Measurements from ENCODE around the gene RPL6. TPM values are rescaled to one million over a fixed set of nuclear protein-coding genes. Genes with fewer than 3 reads are reported as not detected.

RPL6 gene
- polyA plus RNA-seq, 1 of the 3 experiments (the other 2 are of a cell fraction) = 2,073 TPM

GRCh38 chr12:112380663-112381405 is 28.6 kb downstream of the RPL6 start:
- ChIA-PET CTCF (interaction anchor here (0.8 kb wide), 1 partner anchor 126 kb away, joined by 3 read pairs; no protein-coding TSS in a partner anchor), POLR2A (no interaction called here)
- Histone ChIP-seq H3K4me3 (ENCODE audit: low read depth in 2 of 2, low read length in 1 of 2) (peak overlapping the region; percentile 67 to 96), H3K9me2 (no peaks in the 10 kb centered on the region), H4K20me1 (ENCODE audit: insufficient read depth) (peaks cover 13% of the 10 kb centered on the region; the same call in 1 of the 2 replicates), H3K79me2 (ENCODE audit: insufficient read depth) (peaks cover 62% of the 10 kb centered on the region), H3K4me2 (peak overlapping the region; percentile 93), H3K36me3 (replicated peaks in 1 of 2; ENCODE audit: control insufficient read depth in 1 of 2, insufficient read depth in 2 of 2, low read length in 1 of 2) (no peaks in the 10 kb centered on the region), H3K9ac (peak overlapping the region; percentile 70), H3F3A (replicated peaks; ENCODE audit: insufficient read depth) (no peaks in the 10 kb centered on the region), H2AFZ (ENCODE audit: low read depth) (peak overlapping the region; percentile 85; the same call in 1 of the 2 replicates), H3K27me3 (ENCODE audit: insufficient read depth) (no peaks in the 10 kb centered on the region), H3K9me3 (no peaks in the 10 kb centered on the region), H3K4me1 (ENCODE audit: control insufficient read depth in 1 of 2, insufficient read depth in 2 of 2, low read depth in 1 of 2, low read length in 1 of 2) (peaks cover 0 to 8% of the 10 kb centered on the region in 2 experiments; a peak in 1 of 4 replicates), H3K27ac (ENCODE audit: low read depth in 2 of 2, low read length in 1 of 2) (peak overlapping the region; percentile 58 to 66)
- WGBS (ENCODE audit: low lambda C conversion rate) = 37% methylated on average over 33 of the region's 34 CpGs
- peak; percentile 65 for DNase-seq
- TF ChIP-seq MAX (IDR thresholded peaks at IDR 0.05; ENCODE audit: low read depth) = no peak
- peak; percentile 15 for TF ChIP-seq MXI1 (IDR thresholded peaks at IDR 0.05; ENCODE audit: low read depth, low read length)
- no peak for TF ChIP-seq RAD21 (IDR thresholded peaks at IDR 0.05; ENCODE audit: low read length)
- TF ChIP-seq RXRA (IDR thresholded peaks at IDR 0.05; ENCODE audit: borderline replicate concordance, low read depth) = no peak
- no peak for TF ChIP-seq ZBTB33 (IDR thresholded peaks at IDR 0.05; ENCODE audit: borderline replicate concordance, low read depth)
- no peak for TF ChIP-seq FOSL2 (IDR thresholded peaks at IDR 0.05; ENCODE audit: borderline replicate concordance, low read depth)
- TF ChIP-seq TAF1 (IDR thresholded peaks at IDR 0.05; ENCODE audit: borderline replicate concordance, low read depth, low read length) = no peak
- no peak for TF ChIP-seq GABPA (IDR thresholded peaks at IDR 0.05; ENCODE audit: low read depth)
- no peak for TF ChIP-seq GATA2 (CRISPR knock-in tag; IDR thresholded peaks at IDR 0.05)

- TF ChIP-seq TCF12 (IDR thresholded peaks at IDR 0.05) (no peak), ELF1 (IDR thresholded peaks at IDR 0.05) (no peak), RCOR1 (IDR thresholded peaks at IDR 0.05; ENCODE audit: low read length) (no peak), RXRA (IDR thresholded peaks at IDR 0.05; ENCODE audit: borderline replicate concordance, low read depth) (no peak), GATA2 (CRISPR knock-in tag; IDR thresholded peaks at IDR 0.05) (no peak), POLR2AphosphoS5 (IDR thresholded peaks at IDR 0.05; ENCODE audit: low read depth, low read length) (no peak), FOSL2 (IDR thresholded peaks at IDR 0.05; ENCODE audit: borderline replicate concordance, low read depth) (no peak), MEF2A (IDR thresholded peaks at IDR 0.05; ENCODE audit: borderline replicate concordance, low read depth) (no peak), SIN3A (IDR thresholded peaks at IDR 0.05; ENCODE audit: borderline replicate concordance, low read depth, low read length) (no peak), MXI1 (IDR thresholded peaks at IDR 0.05; ENCODE audit: low read depth, low read length) (no peak), TAF1 (IDR thresholded peaks at IDR 0.05; ENCODE audit: borderline replicate concordance, low read depth, low read length) (no peak), CHD2 (IDR thresholded peaks at IDR 0.05; ENCODE audit: low read length, partially characterized antibody) (no peak), RAD21 (IDR thresholded peaks at IDR 0.05; ENCODE audit: low read length) (no peak), RFX5 (IDR thresholded peaks at IDR 0.05; ENCODE audit: low read length) (no peak), USF1 (IDR thresholded peaks at IDR 0.05; ENCODE audit: borderline replicate concordance, low read depth) (no peak)
- Histone ChIP-seq H2AFZ (ENCODE audit: low read depth) (no peak overlapping the region), H3F3A (replicated peaks; ENCODE audit: insufficient read depth) (peaks cover 6% of the 10 kb centered on the region), H3K4me1 (ENCODE audit: control insufficient read depth in 1 of 2, insufficient read depth in 2 of 2, low read depth in 1 of 2, low read length in 1 of 2) (no peaks in the 10 kb centered on the region), H3K36me3 (replicated peaks in 1 of 2; ENCODE audit: control insufficient read depth in 1 of 2, insufficient read depth in 2 of 2, low read length in 1 of 2) (no peaks in the 10 kb centered on the region), H3K27ac (ENCODE audit: low read depth in 2 of 2, low read length in 1 of 2) (no peak overlapping the region), H3K9ac (no peak overlapping the region), H4K20me1 (ENCODE audit: insufficient read depth) (peaks cover 31% of the 10 kb centered on the region), H3K79me2 (ENCODE audit: insufficient read depth) (peaks cover 96% of the 10 kb centered on the region), H3K27me3 (ENCODE audit: insufficient read depth) (no peaks in the 10 kb centered on the region), H3K9me2 (no peaks in the 10 kb centered on the region), H3K4me3 (ENCODE audit: low read depth in 2 of 2, low read length in 1 of 2) (no peak overlapping the region), H3K4me2 (no peak overlapping the region), H3K9me3 (no peaks in the 10 kb centered on the region)
- CTCF ChIA-PET = interaction anchor here (1.6 kb wide), 1 partner anchor 12 kb away, joined by 10 read pairs; no protein-coding TSS in a partner anchor
- POLR2A ChIA-PET = no interaction called here
- 94% methylated on average over 5 of the region's 5 CpGs for WGBS (ENCODE audit: low lambda C conversion rate)
- DNase-seq = no peak
Observed at GRCh38 chr12:112375105-112375504, 34.3 kb downstream of the RPL6 start.
